ENCODE results near the gene CLEC16A. TPM values are rescaled to one million over a fixed set of nuclear protein-coding genes. Genes with fewer than 3 reads are reported as not detected.

The CLEC16A gene
- polyA plus RNA-seq (ENCODE audit: insufficient read length in 4 of 4): 10 to 100 TPM; 22.9 to 24.5 (median 23.7) TPM

- DNase-seq (ENCODE audit: low read depth in 4 of 4, low spot score in 3 of 4): peak; percentile 88 to 91 (median 90)
These were observed at the start of gene CLEC16A for GRCh38 chr16:10944249-10945064. TSS of gene CLEC16A (plus strand) at chr16:10944564. CDS start at chr16:10944718, 154 bp downstream.

- peak in 2 of 4 donors; percentile 66 to 68 for DNase-seq (ENCODE audit: low read depth in 4 of 4, low spot score in 3 of 4)
These were observed 49.1 kb upstream of the CLEC16A start for GRCh38 chr16:10895053-10895946.

GRCh38 chr16:10896165-10896564 lies 48.2 kb upstream of the CLEC16A start:
- no peak for DNase-seq (ENCODE audit: low read depth in 4 of 4, low spot score in 3 of 4)

- no peak for DNase-seq (ENCODE audit: low read depth in 4 of 4, low spot score in 3 of 4)
These were observed 47.6 kb upstream of the CLEC16A start for GRCh38 chr16:10896723-10897122.

GRCh38 chr16:10897134-10897533 lies 47.2 kb upstream of the CLEC16A start:
- no peak for DNase-seq (ENCODE audit: low read depth in 4 of 4, low spot score in 3 of 4)

GRCh38 chr16:10902999-10903398 lies 41.4 kb upstream of the CLEC16A start:
- DNase-seq (ENCODE audit: low read depth in 4 of 4, low spot score in 3 of 4): no peak

GRCh38 chr16:10906482-10906881 lies 37.9 kb upstream of the CLEC16A start:
- no peak for DNase-seq (ENCODE audit: low read depth in 4 of 4, low spot score in 3 of 4)

GRCh38 chr16:10906914-10907756 lies 37.2 kb upstream of the CLEC16A start:
- no peak for DNase-seq (ENCODE audit: low read depth in 4 of 4, low spot score in 3 of 4)

GRCh38 chr16:10907757-10908045 lies 36.7 kb upstream of the CLEC16A start:
- DNase-seq (ENCODE audit: low read depth in 4 of 4, low spot score in 3 of 4): no peak

GRCh38 chr16:10911267-10911666 lies 33.1 kb upstream of the CLEC16A start:
- DNase-seq (ENCODE audit: low read depth in 4 of 4, low spot score in 3 of 4): no peak

GRCh38 chr16:10916534-10916933 lies 27.8 kb upstream of the CLEC16A start:
- DNase-seq (ENCODE audit: low read depth in 4 of 4, low spot score in 3 of 4): no peak

- peak; percentile 86 to 93 (median 88) for DNase-seq (ENCODE audit: low read depth in 4 of 4, low spot score in 3 of 4)
These were observed 25.9 kb upstream of the CLEC16A start for GRCh38 chr16:10918294-10919002.

- no peak for DNase-seq (ENCODE audit: low read depth in 4 of 4, low spot score in 3 of 4)
These were observed 25.4 kb upstream of the CLEC16A start for GRCh38 chr16:10919003-10919351.

GRCh38 chr16:10920726-10921427 lies 23.5 kb upstream of the CLEC16A start:
- DNase-seq (ENCODE audit: low read depth in 4 of 4, low spot score in 3 of 4): no peak

GRCh38 chr16:10921536-10922327 lies 22.6 kb upstream of the CLEC16A start:
- DNase-seq (ENCODE audit: low read depth in 4 of 4, low spot score in 3 of 4): no peak

GRCh38 chr16:10922328-10923145 lies 21.8 kb upstream of the CLEC16A start:
- no peak for DNase-seq (ENCODE audit: low read depth in 4 of 4, low spot score in 3 of 4)

- no peak for DNase-seq (ENCODE audit: low read depth in 4 of 4, low spot score in 3 of 4)
These were observed 21.2 kb upstream of the CLEC16A start for GRCh38 chr16:10923146-10923649.

Data from right renal pelvis (tissue), 4 donors.